ENCODE results near the gene ANKRD22.

ANKRD22 gene

GRCh38 chr10:88794731-88795130 is 56.9 kb downstream of the ANKRD22 start:
- no peak for DNase-seq

GRCh38 chr10:88793712-88794299 is 57.8 kb downstream of the ANKRD22 start:
- DNase-seq, result no peak

- DNase-seq, result no peak
Measured at GRCh38 chr10:88792661-88793060, 59.0 kb downstream of the ANKRD22 start.

- no peak for DNase-seq
Measured at GRCh38 chr10:88791924-88792323, 59.7 kb downstream of the ANKRD22 start.

- DNase-seq, result no peak
Measured at GRCh38 chr10:88788924-88789323, 62.7 kb downstream of the ANKRD22 start.

- no peak for DNase-seq
Measured at GRCh38 chr10:88787463-88787862, 64.2 kb downstream of the ANKRD22 start.

GRCh38 chr10:88786032-88786770 is 65.4 kb downstream of the ANKRD22 start:
- DNase-seq, result no peak

GRCh38 chr10:88783724-88784123 is 67.9 kb downstream of the ANKRD22 start:
- DNase-seq, result no peak

GRCh38 chr10:88782222-88782621 is 69.4 kb downstream of the ANKRD22 start:
- DNase-seq, result no peak

GRCh38 chr10:88781206-88781605 is 70.4 kb downstream of the ANKRD22 start:
- DNase-seq, result no peak

All from NCI-H1930 (cell line).